Myocyte (in vitro differentiated cells): ENCODE results near the gene OR7C1. TPM values are rescaled to one million over a fixed set of nuclear protein-coding genes. Genes with fewer than 3 reads are reported as not detected.
A peak's percentile ranks its signal among the peaks of the same experiment; 100 is the strongest.
"Not testable (repeated sequence)": the region's sequence is repeated elsewhere in the genome, so short reads cannot be mapped to it uniquely, and the experiment has no call there.

Experiments used
- DNase-seq: peaks from one replicate; pipeline ENCODE4 v3.0.0-alpha.2; 2012; ENCODE audit warnings: low read depth
- total RNA-seq: library from RNA; depleted of rRNA; stranded (reverse); fragments of >200 nt; gene quantifications from 2 replicates; pipeline ENCODE4 v1.2.3, GENCODE V29; 2014

Gene OR7C1
- total RNA-seq, 1 donor from 2014 or later, result 0.24 TPM

DNA sequence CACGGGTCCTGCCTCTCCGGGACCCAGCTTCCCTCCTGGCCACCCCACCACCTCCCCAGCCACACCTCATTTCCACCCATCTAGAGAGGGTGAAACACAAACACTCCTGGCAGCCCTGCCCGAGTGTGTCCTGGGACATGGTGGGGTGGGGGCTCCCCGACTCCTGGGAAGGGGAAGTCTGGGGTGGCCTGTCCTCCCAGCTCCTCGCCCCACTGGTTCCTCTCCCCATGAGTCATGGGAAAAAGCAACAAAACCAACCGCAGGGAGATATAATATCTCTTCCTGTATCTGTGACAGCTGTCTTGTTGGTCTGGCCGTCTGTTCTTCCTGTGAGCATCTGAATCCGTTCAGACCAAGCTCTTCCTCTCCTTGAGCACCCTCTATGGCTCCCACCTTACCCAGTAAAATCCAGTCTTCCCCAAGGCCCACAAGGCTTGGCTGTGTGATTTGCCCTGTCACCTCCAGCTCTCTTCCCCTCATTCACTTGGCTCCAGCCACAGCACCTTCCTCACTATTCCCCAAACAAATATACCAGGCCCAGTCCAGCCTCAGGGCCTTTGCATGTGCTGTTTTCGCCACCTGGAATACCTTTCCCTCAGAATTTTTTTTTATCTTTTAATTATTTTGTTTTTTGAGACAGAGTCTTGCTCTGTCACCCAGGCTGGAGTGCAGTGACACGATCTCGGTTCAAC, 49.7 kb downstream of the OR7C1 start:
- DNase-seq, result peak; percentile 91

DNA sequence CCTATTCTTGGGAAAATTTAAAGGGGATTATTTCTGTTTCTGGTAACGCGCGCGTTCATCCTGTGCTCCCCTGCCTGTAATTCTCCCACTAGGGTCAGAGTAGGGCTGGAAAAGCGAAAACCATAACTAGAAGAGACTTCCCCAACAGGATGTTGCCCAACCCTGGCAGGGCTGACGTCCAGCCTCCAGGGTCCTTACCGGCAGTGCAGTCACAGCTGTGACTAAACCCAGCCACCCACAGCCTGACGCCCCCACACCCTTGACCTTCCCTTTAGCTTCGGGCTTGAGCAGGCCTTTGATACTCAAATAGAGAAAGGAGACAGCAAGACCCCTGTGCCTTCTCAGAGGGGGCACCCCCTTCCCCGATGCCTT, 50.3 kb downstream of the OR7C1 start:
- peak; percentile 59 for DNase-seq

DNA sequence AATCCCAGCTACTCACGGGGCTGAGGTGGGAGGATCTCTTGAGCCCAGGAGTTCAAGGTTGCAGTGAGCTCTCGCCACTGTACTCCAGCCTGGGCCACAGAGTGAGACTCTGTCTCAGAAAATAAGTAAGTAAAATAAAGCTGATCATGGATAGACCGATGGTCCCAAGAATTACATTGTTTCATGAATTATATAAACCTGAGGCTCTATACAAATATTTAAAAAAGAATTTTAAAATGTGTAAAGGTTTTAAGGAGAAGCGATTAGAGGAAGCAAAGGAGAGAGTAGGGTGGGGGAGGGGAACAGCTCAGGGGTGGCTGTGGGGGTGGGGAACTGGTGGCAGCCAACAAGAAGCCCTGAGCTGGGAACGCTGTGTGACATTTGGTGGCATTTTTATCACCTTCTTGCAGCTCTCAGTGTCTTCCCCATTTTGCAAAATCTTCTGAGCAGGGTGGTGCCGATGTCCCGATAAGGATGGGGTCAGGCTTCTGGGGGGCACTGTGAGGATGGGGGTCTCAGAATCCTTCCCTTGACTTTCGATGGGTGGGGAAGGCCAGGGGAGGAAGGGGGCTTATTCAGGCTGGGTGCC, 51.5 kb downstream of the OR7C1 start:
- not testable (repeated sequence) for DNase-seq

DNA sequence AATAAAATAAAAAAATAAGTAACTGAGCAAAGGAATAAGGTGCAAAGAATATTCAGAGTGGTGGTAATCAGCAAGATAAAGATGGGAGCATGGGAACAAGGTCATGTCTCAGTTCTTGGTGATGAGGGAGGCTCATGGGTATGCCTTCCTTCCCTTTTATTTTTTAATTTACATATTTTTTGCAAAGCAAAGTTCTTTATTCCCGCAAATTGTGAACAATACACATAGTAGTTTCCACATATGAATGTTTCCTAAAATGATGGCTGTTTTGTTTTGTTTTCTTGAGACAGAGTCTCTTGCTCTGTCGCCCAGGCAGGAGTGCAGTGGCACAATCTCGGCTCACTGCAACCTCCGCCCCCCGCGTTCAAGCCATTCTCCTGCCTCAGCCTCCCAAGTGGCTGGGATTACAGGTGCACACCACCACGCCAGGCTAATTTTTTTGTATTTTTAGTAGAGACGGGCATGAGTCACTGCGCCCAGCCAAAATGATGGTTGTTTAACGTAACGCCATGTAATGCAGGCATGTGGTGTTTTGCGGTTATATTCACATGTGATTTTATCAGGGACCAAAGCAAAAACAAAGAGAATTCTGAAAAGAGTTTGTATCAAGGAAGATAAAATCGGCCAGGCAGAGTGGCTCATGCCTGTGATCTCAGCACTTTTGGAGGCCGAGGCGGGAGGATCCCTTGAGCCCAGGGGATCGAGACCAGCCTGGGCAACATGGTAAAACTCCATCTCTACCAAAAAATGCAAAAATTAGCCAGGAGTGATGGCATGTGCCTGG, 52.2 kb downstream of the OR7C1 start:
- no peak for DNase-seq

DNA sequence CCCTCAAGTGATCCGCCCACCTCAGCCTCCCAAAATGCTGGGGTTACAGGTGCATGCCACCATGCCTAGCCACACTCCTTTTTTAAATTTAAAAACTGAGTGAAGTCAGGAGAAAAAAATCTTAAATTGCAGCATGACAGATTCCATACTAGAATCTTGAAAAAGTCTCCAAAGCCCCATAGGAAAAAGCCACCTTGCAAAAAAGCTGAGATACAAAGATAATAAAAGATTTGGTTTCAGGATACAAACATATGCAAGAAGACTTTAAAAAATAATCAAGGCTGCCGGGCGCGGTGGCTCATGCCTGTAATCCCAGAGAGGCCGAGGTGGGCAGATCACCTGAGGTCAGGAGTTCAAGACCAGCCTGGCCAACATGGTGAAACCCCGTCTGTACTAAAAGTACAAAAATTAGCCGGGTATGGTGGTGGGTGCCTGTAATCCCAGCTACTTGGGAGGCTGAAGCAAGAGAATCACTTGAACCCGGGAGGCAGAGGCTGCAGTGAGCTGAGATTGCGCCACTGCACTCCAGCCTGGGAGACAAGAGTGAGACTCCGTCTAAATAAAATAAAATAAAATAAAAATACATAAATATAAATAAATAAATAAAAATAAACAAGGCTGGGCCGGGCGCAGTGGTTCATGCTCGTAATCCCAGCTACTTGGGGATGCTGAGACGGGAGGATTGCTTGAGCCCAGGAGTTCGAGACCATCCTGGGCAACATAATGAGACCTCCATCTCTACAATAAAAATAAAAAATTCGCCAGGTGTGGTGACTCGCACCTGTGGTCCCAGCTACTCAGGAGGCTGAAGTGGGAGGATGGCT, 53.1 kb downstream of the OR7C1 start:
- DNase-seq, result not testable (repeated sequence)

DNA sequence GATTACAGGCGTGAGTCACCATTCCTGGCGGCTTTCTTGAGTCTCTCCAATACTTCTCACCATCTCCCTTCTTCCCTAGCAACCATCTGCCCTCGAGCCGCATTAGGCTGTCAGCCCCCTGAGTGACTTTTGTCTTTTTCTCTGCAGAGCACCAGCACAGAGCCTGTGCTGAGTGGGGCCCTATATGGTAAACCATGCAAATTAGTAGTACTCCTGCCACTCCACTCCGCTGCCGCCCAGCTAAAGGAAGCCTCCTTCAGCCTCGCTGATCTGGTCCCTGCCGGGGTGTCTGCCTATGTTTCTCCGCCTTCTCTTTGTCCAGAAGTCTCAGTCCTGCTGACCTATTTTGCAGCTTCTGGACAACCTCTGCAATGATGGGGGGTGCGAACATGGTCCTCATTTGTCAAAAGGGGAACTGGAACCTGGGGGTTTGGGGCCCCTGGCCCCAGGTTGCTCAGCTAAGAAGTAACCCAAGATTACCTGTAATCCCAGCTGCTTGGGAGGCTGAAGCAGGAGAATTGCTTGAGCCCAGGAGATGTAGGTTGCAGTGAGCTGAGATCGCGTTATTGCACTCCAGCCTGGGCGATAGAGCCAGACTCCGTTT, 54.3 kb downstream of the OR7C1 start:
- DNase-seq, result not testable (repeated sequence)

DNA sequence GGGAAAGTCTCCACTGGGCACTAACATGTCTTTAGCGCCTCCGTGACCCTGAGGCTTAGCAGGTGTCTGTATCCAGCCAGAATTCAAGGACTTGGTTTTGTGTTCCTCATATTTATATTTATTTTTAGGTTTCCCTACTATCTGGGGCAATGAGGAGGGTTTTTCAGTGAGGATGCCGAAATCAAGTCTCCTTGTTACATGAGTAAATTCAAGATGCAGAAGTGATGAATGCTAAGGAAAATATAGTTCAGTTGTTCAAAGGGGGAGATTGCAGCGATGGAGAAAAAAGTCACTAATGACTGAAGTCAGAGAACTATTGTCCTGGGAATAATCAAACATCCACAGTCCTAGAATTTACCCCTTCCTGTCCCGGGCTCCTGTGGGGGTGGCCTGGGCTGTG, 55.8 kb downstream of the OR7C1 start:
- no peak for DNase-seq

DNA sequence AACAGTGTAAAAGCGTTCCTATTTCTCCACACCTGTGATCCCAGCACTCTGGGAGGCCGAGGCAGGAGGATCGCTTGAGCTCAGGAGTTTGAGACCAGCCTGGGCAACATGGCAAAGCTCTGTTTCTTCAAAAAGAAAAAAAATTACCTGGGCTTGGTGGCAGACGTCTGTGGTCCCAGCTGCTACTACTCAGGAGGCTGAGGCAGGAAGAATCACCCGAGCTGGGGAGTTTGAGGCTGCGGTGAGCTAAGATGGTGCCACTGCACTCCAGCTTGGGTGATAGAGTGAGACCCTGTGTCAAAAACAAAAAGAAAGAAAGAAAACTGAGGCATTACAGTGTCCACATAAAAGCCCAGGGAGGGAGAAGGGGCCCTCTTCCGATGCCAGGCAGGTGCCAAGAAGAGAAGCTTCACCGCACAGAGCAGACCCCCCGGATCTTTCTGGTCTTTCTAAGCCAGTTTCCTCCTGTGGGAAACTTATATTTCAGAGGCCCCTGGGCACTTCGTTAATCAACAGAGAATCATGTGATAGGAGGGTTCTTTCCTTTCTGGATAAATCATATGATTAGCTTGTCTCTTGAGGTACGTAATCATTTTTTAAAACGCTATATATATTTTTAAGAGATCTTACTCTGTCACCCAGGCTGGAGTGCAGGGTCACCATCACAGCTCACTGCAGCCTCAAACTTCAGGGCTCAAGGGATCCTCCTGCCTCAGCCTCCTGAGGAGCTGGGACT, 56.7 kb downstream of the OR7C1 start, which contains the start of gene ADGRE2:
Gene ADGRE2 (minus strand): TSS at position 451 of the 736 bp plus-strand sequence. CDS start 1,804 bp downstream, outside the sequence.
- DNase-seq, result not testable (repeated sequence)

DNA sequence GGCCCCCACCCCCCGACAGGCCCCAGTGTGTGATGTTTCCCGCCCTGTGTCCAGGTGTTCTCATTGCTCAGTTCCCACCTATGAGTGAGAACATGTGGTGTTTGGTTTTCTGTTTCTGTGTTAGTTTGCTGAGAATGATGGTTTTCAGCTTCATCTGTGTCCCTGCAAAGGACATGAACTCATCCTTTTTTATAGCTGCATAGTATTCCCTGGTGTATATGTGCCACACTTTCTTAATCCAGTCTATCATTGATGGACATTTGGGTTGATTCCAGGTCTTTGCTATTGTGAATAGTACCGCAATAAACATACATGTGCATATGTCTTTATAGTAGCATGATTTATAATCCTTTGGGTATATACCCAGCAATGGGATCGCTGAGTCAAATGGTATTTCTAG, 57.3 kb downstream of the OR7C1 start:
- DNase-seq, result not testable (repeated sequence)

DNA sequence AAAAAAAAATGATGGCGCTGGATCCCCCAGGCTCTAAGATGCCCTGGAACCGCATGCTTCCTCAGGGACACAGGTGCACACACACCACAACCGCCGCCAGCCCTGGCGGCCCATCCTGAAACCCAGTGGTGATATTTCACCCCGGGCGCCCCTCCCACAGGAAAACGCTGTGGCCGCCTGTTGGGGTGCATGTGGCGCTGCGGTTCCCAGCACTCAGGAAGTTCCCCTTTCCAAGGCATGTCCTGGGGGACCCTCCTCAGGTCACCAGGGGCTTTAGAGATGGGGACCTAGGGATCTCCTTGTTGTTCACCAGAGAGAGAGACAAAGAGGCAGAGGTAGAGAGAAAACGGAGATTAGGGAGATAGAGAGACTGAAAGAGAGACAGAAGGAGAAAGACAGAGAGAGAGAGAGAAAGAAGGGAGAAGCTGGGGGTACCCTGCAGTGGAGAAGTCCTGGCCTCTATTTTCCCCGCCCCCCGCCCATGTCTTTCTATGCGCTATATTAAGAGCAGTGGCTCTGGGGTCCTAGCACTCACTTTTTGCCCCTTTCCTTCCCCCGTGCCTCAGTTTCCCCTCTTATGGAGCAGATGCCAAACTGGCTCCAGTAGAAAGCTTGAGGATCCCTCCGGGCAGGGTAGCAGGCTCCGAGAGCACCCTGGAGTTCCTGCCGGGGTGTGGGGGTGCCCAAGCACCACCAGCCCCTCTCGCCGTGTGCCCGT, 59.0 kb downstream of the OR7C1 start:
- DNase-seq, result peak; percentile 5

DNA sequence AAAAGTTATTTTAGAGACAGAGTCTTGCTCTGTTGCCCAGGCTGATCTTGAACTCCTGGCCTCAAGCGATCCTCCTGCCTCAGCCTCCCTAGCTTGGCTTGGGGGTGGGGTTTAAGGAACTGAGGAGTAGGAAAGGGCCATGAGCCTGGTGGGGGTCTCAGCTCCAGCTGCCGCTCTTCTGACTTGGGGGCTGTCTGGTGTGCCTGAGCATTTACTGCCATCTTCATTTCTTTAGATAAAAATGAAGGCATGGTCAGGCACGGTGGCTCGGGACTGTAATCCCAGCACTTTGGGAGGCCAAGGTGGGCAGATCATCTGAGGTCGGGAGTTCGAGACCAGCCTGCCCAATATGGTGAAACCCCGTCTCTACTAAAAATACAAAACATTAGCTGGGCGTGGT, 59.7 kb downstream of the OR7C1 start:
- DNase-seq, result not testable (repeated sequence)

DNA sequence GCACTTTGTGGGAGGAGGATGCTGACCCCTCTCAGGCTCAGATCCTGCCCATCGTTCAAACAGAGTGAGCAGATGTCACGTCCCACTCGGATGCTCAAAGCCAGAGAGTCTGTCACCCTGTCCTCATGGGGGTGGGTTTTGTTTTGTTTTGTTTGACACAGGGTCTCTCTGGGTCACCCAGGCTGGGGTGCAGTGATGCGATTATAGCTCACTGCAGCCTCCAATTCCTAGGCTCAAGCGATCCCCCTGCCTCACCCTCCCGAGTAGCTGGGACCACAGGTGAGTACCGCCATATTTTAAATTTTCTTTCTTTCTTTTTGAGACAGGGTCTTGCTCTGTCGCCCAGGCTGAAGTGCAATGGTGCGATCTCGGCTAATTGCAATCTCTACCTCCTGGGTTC, 60.6 kb downstream of the OR7C1 start:
- DNase-seq, result no peak

DNA sequence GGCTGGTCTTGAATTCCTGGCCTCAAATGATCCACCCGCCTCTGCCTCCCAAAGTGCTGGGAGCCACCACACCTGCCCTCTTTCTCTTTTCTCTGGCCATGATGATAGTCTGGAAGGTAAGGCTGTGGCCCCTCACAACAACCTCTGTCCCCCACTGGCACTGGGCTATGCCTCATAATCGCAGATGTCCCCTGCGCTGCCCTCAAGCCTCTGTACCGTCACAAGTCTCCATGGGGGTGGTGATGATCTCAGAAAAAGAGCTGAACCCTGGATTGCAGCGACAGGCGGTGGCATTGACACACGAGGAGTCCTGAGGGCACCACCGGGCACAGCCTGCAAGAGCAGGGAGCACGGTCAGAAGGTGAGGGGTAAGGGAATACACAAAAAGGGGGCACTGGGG, 61.3 kb downstream of the OR7C1 start:
- not testable (repeated sequence) for DNase-seq

DNA sequence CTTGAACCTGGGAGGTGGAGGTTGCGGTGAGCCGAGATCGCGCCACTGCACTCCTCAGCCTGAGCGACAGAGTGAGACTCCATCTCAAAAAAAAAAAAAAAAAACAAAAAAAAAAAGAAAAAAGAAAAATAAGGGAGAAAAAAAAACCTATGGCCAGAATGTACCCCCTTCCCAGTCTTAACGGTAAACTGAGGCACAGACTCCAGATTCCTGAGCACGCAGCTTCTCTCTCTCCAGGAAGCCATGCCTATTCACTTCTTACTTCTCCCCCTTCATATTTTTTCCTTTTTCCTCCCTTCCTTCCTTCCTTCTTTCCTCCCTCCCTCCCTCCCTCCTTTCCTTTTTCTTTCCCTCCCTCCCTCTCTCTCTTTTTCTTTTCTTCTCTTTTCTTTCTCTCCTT, 62.0 kb downstream of the OR7C1 start:
- DNase-seq, result no peak

DNA sequence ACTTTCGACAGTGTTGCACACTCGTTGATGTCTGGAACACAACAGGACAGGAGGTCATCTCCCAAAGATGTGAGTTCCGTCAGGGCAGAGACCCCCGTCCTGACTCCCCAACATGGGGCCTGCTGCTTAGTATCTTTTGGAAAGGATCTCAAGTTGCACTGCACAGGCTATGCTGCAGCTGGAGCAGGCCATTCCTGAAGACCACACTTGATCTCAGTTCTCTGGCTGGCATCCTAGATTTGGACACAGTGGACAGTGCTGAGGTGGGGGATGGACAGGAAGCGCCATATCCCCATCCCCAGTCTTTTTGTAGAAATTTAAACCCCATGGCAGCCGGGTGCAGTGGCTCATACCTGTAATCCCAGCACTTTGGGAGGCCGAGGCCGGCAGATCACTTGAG, 62.5 kb downstream of the OR7C1 start:
- no peak for DNase-seq

DNA sequence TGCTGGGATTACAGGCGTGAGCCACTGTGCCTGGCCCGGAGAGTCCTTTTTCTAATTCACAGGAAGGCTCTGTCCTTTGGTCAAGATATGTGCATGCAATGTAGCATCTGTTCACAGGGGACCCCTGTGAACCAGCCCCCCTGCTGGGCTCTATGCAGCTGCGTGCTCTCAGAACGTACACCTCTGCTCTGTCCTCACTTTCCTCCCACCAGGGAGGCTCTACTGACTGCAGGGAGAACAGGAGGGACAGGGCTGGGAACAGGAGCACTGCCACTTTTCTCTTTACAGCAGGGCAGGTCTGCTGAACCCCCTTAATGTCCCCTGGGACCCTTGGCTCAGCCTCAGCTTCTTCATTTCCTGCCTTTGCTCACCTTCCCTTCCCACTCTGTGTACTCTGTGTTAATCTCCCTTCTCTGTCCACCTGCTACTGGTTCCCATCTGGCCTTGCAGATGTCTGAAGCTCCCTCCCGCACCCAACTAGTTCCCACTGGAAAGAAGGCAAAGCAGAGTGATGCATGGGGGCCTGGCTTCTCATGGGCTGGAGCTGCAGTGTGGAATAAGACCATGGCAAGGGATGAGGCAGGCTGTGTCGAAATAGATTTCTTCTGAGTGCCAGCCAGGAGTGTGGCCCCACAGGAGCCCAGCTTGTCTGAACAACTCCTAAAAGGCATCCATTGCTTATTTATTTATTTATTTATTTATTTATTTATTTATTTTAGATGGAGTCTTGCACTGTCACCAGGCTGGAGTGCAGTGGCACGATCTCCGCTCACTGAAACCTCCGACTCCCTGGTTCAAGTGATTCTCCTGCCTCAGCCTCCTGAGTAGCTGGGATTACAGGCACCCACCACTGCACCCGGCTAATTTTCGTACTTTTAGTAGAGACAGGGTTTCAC, 63.8 kb downstream of the OR7C1 start:
- no peak for DNase-seq

DNA sequence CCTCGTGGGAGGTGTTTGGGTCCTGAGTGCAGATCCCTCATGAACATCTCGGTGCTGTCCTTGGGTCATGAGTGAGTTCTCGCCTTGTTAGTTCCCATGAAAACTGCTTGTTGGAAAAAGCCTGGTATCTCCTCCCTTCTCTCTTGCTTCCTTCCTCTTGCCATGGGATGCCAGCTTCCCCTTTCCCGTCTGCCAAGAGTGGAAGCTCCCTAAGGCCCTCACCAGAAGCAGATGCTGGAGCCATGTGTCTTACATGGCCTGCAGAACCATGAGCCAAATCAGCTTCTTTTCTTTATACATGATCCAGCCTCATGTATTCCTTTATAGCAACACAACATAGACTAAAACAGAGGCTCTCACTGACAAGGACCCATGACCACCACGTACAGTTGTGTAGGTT, 64.8 kb downstream of the OR7C1 start:
- no peak for DNase-seq

DNA sequence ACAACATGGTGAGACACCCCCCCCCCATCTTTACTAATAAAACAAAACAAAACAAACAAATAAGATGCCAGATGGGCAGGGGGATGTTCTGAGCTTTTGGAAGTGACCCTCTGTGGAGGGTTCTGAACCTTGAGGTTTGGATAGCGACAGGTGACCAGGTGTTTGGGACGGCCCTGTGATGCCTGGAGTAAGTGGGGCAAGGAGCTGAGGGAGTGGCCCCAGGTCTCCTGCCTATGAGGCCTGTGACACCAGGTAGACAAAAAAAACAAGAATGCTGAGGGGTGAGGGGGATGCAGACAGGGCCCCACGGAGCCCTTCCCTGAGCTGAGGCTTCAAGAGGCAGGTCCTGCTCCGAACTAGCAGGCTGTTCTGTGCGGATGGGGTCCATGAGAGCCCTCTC, 65.8 kb downstream of the OR7C1 start:
- DNase-seq, result no peak

DNA sequence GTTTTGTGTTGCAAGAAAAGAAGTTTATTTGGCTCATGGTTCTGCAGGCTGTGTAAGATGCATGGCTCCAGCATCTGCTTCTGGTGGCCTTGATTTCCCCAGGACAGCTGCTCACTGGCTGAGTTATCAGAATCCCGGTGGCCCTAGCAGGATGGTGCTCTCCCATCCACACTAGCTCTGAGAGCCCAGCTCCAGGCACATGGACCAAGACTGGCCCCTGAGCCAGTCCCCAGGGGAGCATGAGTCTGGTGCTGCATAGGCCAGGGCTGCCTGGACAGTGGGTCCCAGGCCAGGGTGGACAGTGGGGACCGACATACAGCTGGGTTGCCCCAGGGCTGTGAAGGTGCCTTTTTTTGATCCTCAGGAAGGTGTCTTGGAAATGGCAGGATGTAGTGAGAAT, 67.0 kb downstream of the OR7C1 start:
- no peak for DNase-seq
